SU-DHL-6 (cell line): ENCODE measurements around the gene MAP3K4.

Experiments
- CTCF ChIP-seq: fragments of 200-600 bp; sonication (generic); IDR thresholded peaks from one replicate; pipeline ENCODE4 v1.5.1; 2017; ENCODE audit warnings: antibody characterized with exemption, mild to moderate bottlenecking, low read length, moderate library complexity; ENCODE audit not compliant: insufficient read depth, poor library complexity, severe bottlenecking
- EZH2phosphoT487 ChIP-seq: fragments of 200-600 bp; sonication (generic), shearing (Covaris generic); conservative IDR thresholded peaks from 2 replicates; pipeline ENCODE4 v1.6.1; 2018; ENCODE audit warnings: mild to moderate bottlenecking, antibody characterized with exemption, low read length, moderate library complexity, mixed read lengths

GRCh38 chr6:161133963-161134362 lies 142.4 kb downstream of the MAP3K4 start:
- TF ChIP-seq CTCF: no peak
- no peak for TF ChIP-seq EZH2phosphoT487
